Activated effector memory CD4-positive, alpha-beta T cell treated with anti-CD3 and anti-CD28 coated beads, Interleukin-2, amount 50 U/mL, for 16 hours (primary cell): Measurements from ENCODE around the gene CKLF.
A peak's percentile ranks its signal among the peaks of the same experiment; 100 is the strongest.

Experiments
- DNase-seq: peaks from one replicate; pipeline ENCODE4 v3.0.0-alpha.2; 2020

Gene CKLF, protein sequence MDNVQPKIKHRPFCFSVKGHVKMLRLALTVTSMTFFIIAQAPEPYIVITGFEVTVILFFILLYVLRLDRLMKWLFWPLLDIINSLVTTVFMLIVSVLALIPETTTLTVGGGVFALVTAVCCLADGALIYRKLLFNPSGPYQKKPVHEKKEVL

GRCh38 chr16:66552286-66553177 is at the start of gene CKLF:
CKLF (plus strand) TSS chr16:66552576; CDS start chr16:66552716, 140 bp downstream.
- DNase-seq: peak; percentile 97

DNA sequence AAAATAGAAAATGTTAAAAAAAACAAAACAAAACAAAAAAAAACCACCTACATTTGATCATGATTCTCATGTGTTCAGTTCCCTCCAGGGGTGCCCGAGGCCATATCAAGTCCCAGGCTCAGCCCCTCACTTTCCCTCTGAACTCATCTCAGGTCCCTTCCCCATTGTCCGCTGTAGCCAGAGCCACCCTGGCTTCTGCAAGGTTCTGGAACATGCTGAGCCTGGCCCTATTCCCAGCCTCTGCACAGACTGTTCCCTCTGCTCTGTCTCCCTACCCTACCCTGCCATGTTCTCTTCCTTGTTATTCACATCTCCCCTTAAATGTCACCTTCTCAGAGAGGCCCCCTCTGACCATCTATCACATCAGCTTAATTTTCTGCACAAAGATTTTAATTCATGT is 49.3 kb upstream of the CKLF start:
- DNase-seq: peak; percentile 22

DNA sequence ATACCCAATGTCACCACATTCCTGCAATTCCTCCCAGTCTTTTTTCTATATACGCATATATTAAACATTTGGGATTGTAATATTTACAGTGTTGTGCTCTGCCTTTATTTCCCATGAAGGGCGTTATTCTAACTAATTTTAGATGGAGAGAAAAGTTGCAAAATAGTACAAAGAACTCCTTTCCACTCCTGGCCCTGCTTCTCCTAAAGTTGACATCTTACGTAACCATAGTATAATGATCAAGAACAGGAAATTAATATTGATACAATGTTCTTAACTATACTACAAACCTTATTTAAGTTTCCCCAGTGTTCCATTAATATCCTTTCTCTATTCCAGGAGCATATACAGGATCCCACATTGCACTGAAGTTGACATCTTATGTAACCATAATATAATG is 48.8 kb upstream of the CKLF start:
- DNase-seq: no peak

- DNase-seq: no peak
Observed at GRCh38 chr16:66507731-66508239, 44.6 kb upstream of the CKLF start.

- DNase-seq: no peak
Observed at GRCh38 chr16:66508248-66508913, 44.0 kb upstream of the CKLF start.

DNA sequence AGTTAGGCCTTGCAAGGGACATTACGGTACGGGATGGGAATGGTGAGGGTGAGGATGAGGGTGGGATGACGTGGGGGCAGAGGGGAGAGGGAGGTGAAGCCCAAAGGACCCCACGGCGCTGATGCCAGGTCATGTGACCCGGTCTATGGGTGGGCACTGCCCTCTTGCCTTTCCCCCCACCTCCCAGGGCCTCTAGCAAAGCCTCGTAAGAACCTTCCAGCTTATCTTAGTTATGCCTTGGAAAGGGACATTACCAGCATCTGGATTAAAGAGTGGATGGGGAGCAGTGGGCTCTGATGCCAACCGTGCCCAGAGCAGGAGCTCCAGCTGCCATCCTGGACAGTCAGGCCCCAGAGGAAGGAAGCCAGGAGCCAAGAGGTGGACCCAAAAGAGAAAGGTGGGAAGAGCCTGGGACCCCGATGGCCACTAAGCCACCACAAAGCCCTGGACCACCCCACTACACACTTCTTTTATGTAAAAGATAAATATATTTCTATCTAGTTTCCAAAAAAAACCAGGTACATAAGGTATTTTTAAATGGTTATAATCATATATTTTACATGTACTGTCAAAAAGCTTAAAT is 43.4 kb upstream of the CKLF start:
- no peak for DNase-seq

DNA sequence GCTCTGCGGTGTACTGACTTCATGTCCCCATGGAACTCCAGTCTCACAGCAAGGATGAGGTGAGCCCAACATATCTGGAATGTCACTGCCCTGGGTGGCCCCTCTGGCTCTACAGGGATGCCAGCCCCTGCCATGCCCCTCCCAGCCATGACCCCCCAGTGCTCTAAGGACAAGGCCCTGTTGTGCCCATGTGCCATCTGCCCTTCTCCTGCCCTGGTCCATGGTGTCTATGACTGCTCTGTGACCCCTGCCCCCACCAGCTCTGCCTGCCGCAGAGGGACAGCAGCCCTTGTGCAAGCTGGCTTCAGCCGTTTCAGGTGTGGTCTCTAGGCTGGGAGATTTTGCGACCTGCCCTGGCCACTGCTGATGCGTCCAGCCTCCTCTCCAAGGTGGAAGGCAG is 42.8 kb upstream of the CKLF start:
- DNase-seq: no peak

GRCh38 chr16:66510298-66510697 is 42.1 kb upstream of the CKLF start:
- DNase-seq: peak; percentile 16

GRCh38 chr16:66510711-66511601 is 41.4 kb upstream of the CKLF start:
- no peak for DNase-seq

- no peak for DNase-seq
Observed at GRCh38 chr16:66511602-66512271, 40.6 kb upstream of the CKLF start.

DNA sequence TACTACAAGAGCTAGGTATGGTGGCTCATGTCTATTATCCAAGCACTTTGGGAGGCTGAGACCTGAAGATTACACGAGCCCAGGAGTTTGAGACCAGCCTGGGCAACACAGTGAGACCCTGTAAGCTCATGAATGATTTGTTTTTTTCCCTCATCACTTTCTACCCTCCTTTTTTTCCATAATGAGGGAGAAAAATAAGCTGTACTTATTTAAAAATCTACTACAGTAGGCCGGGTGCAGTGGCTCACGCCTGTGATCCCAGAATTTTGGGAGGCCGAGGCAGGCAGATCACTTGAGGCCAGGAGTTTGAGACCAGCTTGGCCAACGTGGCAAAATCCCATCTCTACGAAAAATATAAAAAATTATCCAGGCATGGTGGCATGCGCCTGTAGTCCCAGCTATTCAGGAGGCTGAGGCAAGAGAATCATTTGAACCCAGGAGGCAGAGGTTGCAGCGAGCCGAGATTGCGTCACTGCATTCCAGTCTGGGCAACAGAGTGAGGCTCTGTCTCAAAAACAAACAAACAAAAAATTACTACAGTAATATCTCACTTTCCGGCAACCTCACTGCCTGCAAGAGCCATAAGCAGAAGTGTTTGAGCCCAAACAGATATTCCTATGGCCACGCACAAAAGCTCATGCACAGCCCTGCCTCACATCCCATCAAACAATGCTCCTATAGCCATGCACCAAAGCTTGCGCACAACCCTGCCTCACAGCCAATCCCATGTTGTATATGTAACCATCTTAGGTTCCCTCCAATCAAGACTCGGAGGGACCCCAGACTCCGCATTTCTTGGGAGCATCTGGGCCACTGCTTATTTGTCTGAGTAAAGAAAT is 39.9 kb upstream of the CKLF start:
- peak; percentile 22 for DNase-seq

- DNase-seq: peak; percentile 30
Observed at GRCh38 chr16:66513111-66513723, 39.2 kb upstream of the CKLF start.

DNA sequence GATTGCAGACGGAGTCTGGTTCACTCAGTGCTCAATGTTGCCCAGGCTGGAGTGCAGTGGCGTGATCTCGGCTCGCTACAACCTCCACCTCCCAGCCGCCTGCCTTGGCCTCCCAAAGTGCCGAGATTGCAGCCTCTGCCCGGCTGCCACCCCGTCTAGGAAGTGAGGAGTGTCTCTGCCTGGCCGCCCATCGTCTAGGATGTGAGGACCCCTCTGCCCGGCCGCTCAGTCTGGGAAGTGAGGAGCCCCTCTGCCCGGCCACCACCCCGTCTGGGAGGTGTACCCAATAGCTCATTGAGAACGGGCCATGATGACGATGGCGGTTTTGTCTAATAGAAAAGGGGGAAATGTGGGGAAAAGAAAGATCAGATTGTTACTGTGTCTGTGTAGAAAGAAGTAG is 38.0 kb upstream of the CKLF start:
- peak; percentile 13 for DNase-seq

DNA sequence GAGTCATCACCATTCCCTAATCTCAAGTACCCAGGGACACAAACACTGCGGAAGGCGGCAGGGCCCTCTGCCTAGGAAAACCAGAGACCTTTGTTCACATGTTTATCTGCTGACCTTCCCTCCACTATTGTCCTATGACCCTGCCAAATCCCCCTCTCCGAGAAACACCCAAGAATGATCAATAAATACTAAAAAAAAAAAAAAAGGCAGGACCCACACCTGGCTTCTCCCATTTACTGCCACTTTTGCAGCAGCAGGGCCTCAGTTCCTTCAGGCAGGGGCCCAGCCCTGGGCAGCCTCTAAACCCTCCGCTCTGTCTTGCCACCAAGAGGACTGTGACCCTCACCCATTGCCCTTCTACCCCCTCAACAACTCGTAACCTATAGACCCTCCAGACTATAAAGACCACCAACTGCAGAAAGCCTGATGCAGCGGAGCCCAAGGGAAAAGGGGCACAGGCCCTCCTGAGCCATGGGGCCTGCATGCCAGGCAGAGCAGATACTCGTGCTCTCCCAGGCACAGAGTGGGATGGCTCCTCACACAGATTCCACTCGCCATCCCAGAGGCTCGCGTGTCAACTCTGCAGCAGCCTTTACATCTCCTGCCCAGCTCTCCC is 37.3 kb upstream of the CKLF start:
- DNase-seq: peak; percentile 48

DNA sequence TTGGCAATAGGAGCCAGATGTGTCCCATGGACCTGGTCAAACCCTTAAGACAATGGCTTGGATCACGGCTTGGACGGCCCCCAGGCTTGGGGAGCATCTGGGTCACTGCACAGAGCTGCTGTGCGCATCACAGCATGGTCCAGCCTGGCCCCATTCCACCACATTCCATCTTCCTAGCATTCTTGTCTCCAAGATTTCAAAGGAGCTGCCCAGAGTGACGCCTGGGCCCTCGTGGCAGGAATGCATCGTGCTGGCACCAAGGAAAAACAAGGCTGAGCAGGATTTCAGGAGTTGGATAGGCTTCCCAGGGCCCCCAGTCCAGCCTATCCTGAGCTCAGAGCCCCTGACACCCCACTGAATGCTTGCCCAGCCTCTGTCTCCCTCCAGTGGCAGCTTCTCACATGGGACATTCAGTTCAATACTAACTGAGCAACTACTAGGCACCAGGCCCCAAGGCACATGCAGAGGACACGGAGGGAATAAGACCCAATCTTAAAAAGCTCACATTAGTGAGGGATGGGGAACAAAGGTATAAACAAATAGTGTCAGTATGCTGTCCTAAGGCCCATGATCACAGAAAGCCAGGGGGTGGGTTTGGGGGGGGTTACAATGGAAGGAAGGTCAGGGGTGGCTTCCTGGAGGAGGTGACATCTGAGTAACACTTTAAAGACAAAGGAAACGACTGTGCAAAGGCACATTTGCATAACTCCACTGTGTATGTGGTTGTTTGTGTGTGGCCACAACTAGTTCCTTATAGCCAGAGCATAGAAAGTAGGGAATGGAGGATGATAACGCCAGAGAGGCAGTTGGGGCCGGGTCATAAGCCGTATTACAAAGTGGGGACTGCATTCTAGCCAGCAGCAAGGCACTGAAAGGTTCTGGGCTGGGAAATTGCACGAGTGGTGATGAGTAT is 36.5 kb upstream of the CKLF start:
- DNase-seq: no peak

GRCh38 chr16:66516509-66516807 is 35.9 kb upstream of the CKLF start:
- no peak for DNase-seq

- peak; percentile 88 for DNase-seq
Observed at GRCh38 chr16:66516808-66517585, 35.4 kb upstream of the CKLF start.
